HepG2 (cell line): Measurements from ENCODE around the gene NKD1. TPM values are rescaled to one million over a fixed set of nuclear protein-coding genes. Genes with fewer than 3 reads are reported as not detected.

Experiments used
- CREB1 ChIP-seq, 2 experiments: fragments of 450-650 bp in 1 of 2; IDR thresholded peaks; 2 replicates each; pipeline ENCODE4 v1.6.1; 2016 to 2017; ENCODE audit warnings: control low read depth in 1 of 2, mild to moderate bottlenecking in 1 of 2, missing compliant biosample characterization in 1 of 2, missing genetic modification characterization in 1 of 2
- CSRNP2 ChIP-seq: sonication (generic); formaldehyde crosslinking; conservative IDR thresholded peaks from 2 replicates; pipeline ENCODE4 v1.8.0; 2022; ENCODE audit warnings: low read depth, missing genetic modification reagents
- FOXO1 ChIP-seq: sonication (generic); formaldehyde crosslinking; IDR thresholded peaks from 2 replicates; pipeline ENCODE4 v1.4.0; 2020; ENCODE audit warnings: missing genetic modification reagents
- HDAC1 ChIP-seq: sonication (generic); formaldehyde crosslinking; IDR thresholded peaks from 2 replicates; pipeline ENCODE4 v1.5.1; 2020; ENCODE audit warnings: mild to moderate bottlenecking, missing genetic modification reagents
- HDAC6 ChIP-seq: fragments of 200-600 bp; sonication (generic); IDR thresholded peaks from 2 replicates; pipeline ENCODE4 v1.7.0; 2017; ENCODE audit warnings: mild to moderate bottlenecking, antibody characterized with exemption, low read length, low read depth
- PCBP1 ChIP-seq: fragments of 200-400 bp; formaldehyde crosslinking; IDR thresholded peaks from 2 replicates; pipeline ENCODE4 v1.6.1; 2017; ENCODE audit warnings: mild to moderate bottlenecking, low read depth, low read length, borderline replicate concordance
- RAD51 ChIP-seq: fragments of 450-650 bp; IDR thresholded peaks from 2 replicates; pipeline ENCODE4 v1.6.1; 2016; ENCODE audit warnings: borderline replicate concordance
- SATB2 ChIP-seq: sonication (generic); formaldehyde crosslinking; IDR thresholded peaks from 2 replicates; pipeline ENCODE4 v1.5.0; 2020; ENCODE audit warnings: missing genetic modification reagents
- SMAD1 ChIP-seq: sonication (generic); formaldehyde crosslinking; IDR thresholded peaks from 2 replicates; pipeline ENCODE4 v1.4.0; 2020; ENCODE audit warnings: missing genetic modification reagents, low read depth, mild to moderate bottlenecking, borderline replicate concordance
- SMARCE1 ChIP-seq: fragments of 450-650 bp; IDR thresholded peaks from 2 replicates; pipeline ENCODE4 v1.6.1; 2017; ENCODE audit warnings: borderline replicate concordance
- STAG1 ChIP-seq: sonication (generic); formaldehyde crosslinking; IDR thresholded peaks from 2 replicates; pipeline ENCODE4 v1.4.0; 2020; ENCODE audit warnings: missing genetic modification reagents
- ZNF3 ChIP-seq: IDR thresholded peaks from 2 replicates; pipeline ENCODE4 v1.7.0; 2017; ENCODE audit warnings: inconsistent platforms
- ZNF512B ChIP-seq: sonication (generic); formaldehyde crosslinking; IDR thresholded peaks from 2 replicates; pipeline ENCODE4 v1.5.1; 2020; ENCODE audit warnings: missing genetic modification reagents, mild to moderate bottlenecking, borderline replicate concordance
- ZNF543 ChIP-seq: sonication (generic); formaldehyde crosslinking; IDR thresholded peaks from 2 replicates; pipeline ENCODE4 v1.4.0; 2020; ENCODE audit warnings: mild to moderate bottlenecking, missing genetic modification reagents
- ZNF558 ChIP-seq: sonication (generic); formaldehyde crosslinking; IDR thresholded peaks from 2 replicates; pipeline ENCODE4 v1.9.0; 2022; ENCODE audit warnings: mild to moderate bottlenecking, missing genetic modification reagents, borderline replicate concordance
- ZNF577 ChIP-seq: sonication (generic); formaldehyde crosslinking; IDR thresholded peaks from 2 replicates; pipeline ENCODE4 v1.4.0; 2020; ENCODE audit warnings: mild to moderate bottlenecking, low read depth, missing genetic modification reagents, borderline replicate concordance
- ZNF720 ChIP-seq: sonication (generic); formaldehyde crosslinking; IDR thresholded peaks from 2 replicates; pipeline ENCODE4 v1.4.0; 2020; ENCODE audit warnings: missing genetic modification reagents
- polyA plus RNA-seq, 8 experiments: library from polyadenylated mRNA; depleted of rRNA in 3 of 8; stranded (reverse) in 7 of 8; unstranded in 1 of 8; fragments of >200 nt; fragmentation: Illumina TruSeq in 4 of 8; extraction: Trizol in 4 of 8; gene quantifications; 2 replicates each; pipeline versions ENCODE4 v1.2.1 to v1.2.3, GENCODE V29; 2011 to 2016; ENCODE audit warnings: low read depth in 4 of 8, missing spikeins in 1 of 8, mixed read lengths in 1 of 8; ENCODE audit not compliant: insufficient read depth in 1 of 8
- total RNA-seq, 5 experiments: library from RNA; depleted of rRNA; stranded (reverse); fragments of >200 nt; fragmentation: Illumina TruSeq; extraction: Trizol; gene quantifications; 2 replicates each; pipeline ENCODE4 v1.2.3, GENCODE V29; 2016; ENCODE audit warnings: low read depth in 1 of 5
- TF ChIP-seq, protein P1 (sequence below): IDR thresholded peaks from 2 replicates; pipeline ENCODE4 v1.6.1; 2012; ENCODE audit warnings: low read depth, low read length, improper control_type of control experiment
- TF ChIP-seq, protein P2 (sequence below): sonication (generic); formaldehyde crosslinking; IDR thresholded peaks from 2 replicates; pipeline ENCODE4 v1.4.0; 2020; ENCODE audit warnings: missing genetic modification reagents

The NKD1 gene
- total and polyA plus RNA-seq, 2 of the 13 experiments (the other 11 are each of a cell fraction or from before 2014, with no cell fraction given), result 70.4 to 121 TPM

GRCh38 chr16:50505714-50506542, 42.3 kb upstream of the NKD1 start (continued):
- no peak for TF ChIP-seq HDAC6
- TF ChIP-seq ZNF3 (CRISPR knock-in tag), result peak; percentile 65; the same call in 1 of the 2 replicates
- TF ChIP-seq ZNF720 (CRISPR knock-in tag), result no peak
- no peak for TF ChIP-seq ZNF558 (CRISPR knock-in tag)
- TF ChIP-seq, protein P1, sequence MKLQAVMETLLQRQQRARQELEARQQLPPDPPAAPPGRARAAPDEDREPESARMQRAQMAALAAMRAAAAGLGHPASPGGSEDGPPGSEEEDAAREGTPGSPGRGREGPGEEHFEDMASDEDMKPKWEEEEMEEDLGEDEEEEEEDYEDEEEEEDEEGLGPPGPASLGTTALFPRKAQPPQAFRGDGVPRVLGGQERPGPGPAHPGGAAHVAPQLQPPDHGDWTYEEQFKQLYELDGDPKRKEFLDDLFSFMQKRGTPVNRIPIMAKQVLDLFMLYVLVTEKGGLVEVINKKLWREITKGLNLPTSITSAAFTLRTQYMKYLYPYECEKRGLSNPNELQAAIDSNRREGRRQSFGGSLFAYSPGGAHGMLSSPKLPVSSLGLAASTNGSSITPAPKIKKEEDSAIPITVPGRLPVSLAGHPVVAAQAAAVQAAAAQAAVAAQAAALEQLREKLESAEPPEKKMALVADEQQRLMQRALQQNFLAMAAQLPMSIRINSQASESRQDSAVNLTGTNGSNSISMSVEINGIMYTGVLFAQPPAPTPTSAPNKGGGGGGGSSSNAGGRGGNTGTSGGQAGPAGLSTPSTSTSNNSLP, result no peak
- TF ChIP-seq SMAD1 (CRISPR knock-in tag), result no peak; the same call in 1 of the 2 replicates
- no peak for TF ChIP-seq RAD51
- no peak for TF ChIP-seq ZNF512B (CRISPR knock-in tag)
- no peak for TF ChIP-seq CREB1 (IDR thresholded peaks at IDR 0.05)
- TF ChIP-seq CREB1 (CRISPR knock-in tag; IDR thresholded peaks at IDR 0.05), result 0 out of 2 replicates have a peak, but pooled peaks have one; percentile 38
- 0 out of 2 replicates have a peak, but pooled peaks have one; percentile 26 for TF ChIP-seq ZNF543
- no peak for TF ChIP-seq PCBP1
- no peak for TF ChIP-seq SMARCE1
- TF ChIP-seq HDAC1 (CRISPR knock-in tag), result peak; percentile 45; the same call in 1 of the 2 replicates
- no peak for TF ChIP-seq CSRNP2 (CRISPR knock-in tag)
- no peak; the same call in 1 of the 2 replicates for TF ChIP-seq FOXO1 (CRISPR knock-in tag)
- TF ChIP-seq STAG1 (CRISPR knock-in tag), result peak; percentile 12; the same call in 1 of the 2 replicates
- TF ChIP-seq ZNF577, result no peak
- no peak; the same call in 1 of the 2 replicates for TF ChIP-seq SATB2 (CRISPR knock-in tag)
- TF ChIP-seq, protein P2, sequence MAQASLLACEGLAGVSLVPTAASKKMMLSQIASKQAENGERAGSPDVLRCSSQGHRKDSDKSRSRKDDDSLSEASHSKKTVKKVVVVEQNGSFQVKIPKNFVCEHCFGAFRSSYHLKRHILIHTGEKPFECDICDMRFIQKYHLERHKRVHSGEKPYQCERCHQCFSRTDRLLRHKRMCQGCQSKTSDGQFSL (CRISPR knock-in tag), result no peak
